MCF 10A (cell line): ENCODE measurements around the gene FBXO10. TPM values are rescaled to one million over a fixed set of nuclear protein-coding genes. Genes with fewer than 3 reads are reported as not detected.
"Not testable (repeated sequence)": the region's sequence is repeated elsewhere in the genome, so short reads cannot be mapped to it uniquely, and the experiment has no call there.

ENCODE experiments used
- BruUV-seq: library from RNA; stranded (reverse); fragments of 400-500 nt; replicated peaks from 2 replicates; lab custom pipeline; 2021; lab: Mats Ljungman, UMichigan
- CTCF ChIA-PET: fragments of 300-600 bp; sonication (Branson Sonifier 250); formaldehyde crosslinking; extraction: SDS; loops from one replicate; lab custom pipeline; 2021; ENCODE audit warnings: antibody characterized with exemption, inconsistent platforms; lab: Yijun Ruan, JAX
- POLR2A ChIA-PET: fragments of 300-600, 350-650 bp; sonication (Branson Sonifier 250); formaldehyde crosslinking; extraction: SDS; loops from one replicate; lab custom pipeline; 2020; ENCODE audit warnings: antibody characterized with exemption, inconsistent platforms; lab: Yijun Ruan, JAX
- DNase-seq: peaks from one replicate; pipeline ENCODE4 v3.0.0-alpha.2; 2018; ENCODE audit not compliant: unreplicated experiment
- H3K27ac Mint-ChIP-seq: one replicate; pipeline ENCODE4 v1.8.0; 2022; ENCODE audit warnings: mild to moderate bottlenecking, low read depth, mixed read lengths; ENCODE audit not compliant: unreplicated experiment
- H3K27me3 Mint-ChIP-seq: one replicate; pipeline ENCODE4 v1.8.0; 2022; ENCODE audit warnings: mixed read lengths; ENCODE audit not compliant: insufficient read depth, unreplicated experiment
- H3K36me3 Mint-ChIP-seq: one replicate; pipeline ENCODE4 v1.8.0; 2022; ENCODE audit warnings: mild to moderate bottlenecking, moderate library complexity, mixed read lengths; ENCODE audit not compliant: insufficient read depth, unreplicated experiment
- H3K4me1 Mint-ChIP-seq: one replicate; pipeline ENCODE4 v1.8.0; 2022; ENCODE audit warnings: mixed read lengths; ENCODE audit not compliant: insufficient read depth, unreplicated experiment
- H3K4me3 Mint-ChIP-seq: one replicate; pipeline ENCODE4 v1.8.0; 2022; ENCODE audit warnings: mild to moderate bottlenecking, moderate library complexity, mixed read lengths; ENCODE audit not compliant: unreplicated experiment
- H3K9me3 Mint-ChIP-seq: one replicate; pipeline ENCODE4 v1.8.0; 2022; ENCODE audit warnings: mixed read lengths; ENCODE audit not compliant: unreplicated experiment
- CTCF ChIP-seq: fragments of 200-600 bp; IDR thresholded peaks from one replicate; pipeline ENCODE4 v1.8.0; 2022; ENCODE audit warnings: antibody characterized with exemption, mild to moderate bottlenecking; ENCODE audit not compliant: unreplicated experiment
- intact Hi-C: fragments of 100-400 bp; cut with micrococcal nuclease; formaldehyde crosslinking; loops from 2 replicates; pipeline ENCODE4 v1.14.1; 2022
- total RNA-seq: library from RNA; stranded (reverse); gene quantifications from 2 replicates; pipeline ENCODE4 v1.2.3, GENCODE V29; 2022

FBXO10 gene
- total RNA-seq, 1 experiment from 2014 or later = 3.4 TPM

GRCh38 chr9:37514999-37515398 lies 61.2 kb downstream of the FBXO10 start:
- ChIA-PET CTCF (no interaction called here), POLR2A (interaction anchor here (1.8 kb wide), 1 partner anchor 29 kb away, joined by 4 read pairs; no protein-coding TSS in a partner anchor)
- Mint-ChIP-seq H3K27me3 (no peaks in the 10 kb centered on the region), H3K9me3 (no peaks in the 10 kb centered on the region), H3K27ac (no peak overlapping the region), H3K4me1 (no peaks in the 10 kb centered on the region), H3K4me3 (no peak overlapping the region), H3K36me3 (no peaks in the 10 kb centered on the region)
- no TSS peak for BruUV-seq
- intact Hi-C loops = no loop called here
- DNase-seq = no peak
- TF ChIP-seq CTCF = no peak

- H3K4me3 Mint-ChIP-seq, DNase-seq, BruUV-seq, H3K9me3 Mint-ChIP-seq, H3K36me3 Mint-ChIP-seq, intact Hi-C loops, H3K27me3 Mint-ChIP-seq, H3K4me1 Mint-ChIP-seq, H3K27ac Mint-ChIP-seq: not testable (repeated sequence)
- ChIA-PET CTCF (interaction anchor here (1.2 kb wide), 1 partner anchor 887 kb away, joined by 3 read pairs; no protein-coding TSS in a partner anchor), POLR2A (interaction anchor here (0.6 to 1.8 kb wide), 2 partner anchors 28 to 92 kb away, joined by 3 to 4 read pairs; no protein-coding TSS in a partner anchor)
Measured at GRCh38 chr9:37514415-37514814, 61.8 kb downstream of the FBXO10 start.

- intact Hi-C loops = no loop called here
- DNase-seq = no peak
- H3K27me3 Mint-ChIP-seq = no peaks in the 10 kb centered on the region
- peaks cover 10% of the 10 kb centered on the region for H3K36me3 Mint-ChIP-seq
- no peak for TF ChIP-seq CTCF
- H3K27ac Mint-ChIP-seq = no peak overlapping the region
- no TSS peak for BruUV-seq
- ChIA-PET POLR2A (interaction anchor here (1.1 kb wide), 1 partner anchor 11 kb away, joined by 4 read pairs; no protein-coding TSS in a partner anchor), CTCF (no interaction called here)
- no peaks in the 10 kb centered on the region for H3K4me1 Mint-ChIP-seq
- H3K4me3 Mint-ChIP-seq = no peak overlapping the region
- no peaks in the 10 kb centered on the region for H3K9me3 Mint-ChIP-seq
Measured at GRCh38 chr9:37512437-37512836, 63.7 kb downstream of the FBXO10 start.

- BruUV-seq = no TSS peak
- H3K4me3 Mint-ChIP-seq = no peak overlapping the region
- intact Hi-C loops = no loop called here
- DNase-seq = peak; percentile 11
- no peak for TF ChIP-seq CTCF
- H3K36me3 Mint-ChIP-seq = peaks cover 10% of the 10 kb centered on the region
- POLR2A ChIA-PET = interaction anchor here (0.7 to 1.1 kb wide), 2 partner anchors 10 to 16 kb away, joined by 3 to 4 read pairs; no protein-coding TSS in a partner anchor
- H3K9me3 Mint-ChIP-seq = no peaks in the 10 kb centered on the region
- CTCF ChIA-PET = no interaction called here
- no peaks in the 10 kb centered on the region for H3K4me1 Mint-ChIP-seq
- H3K27ac Mint-ChIP-seq = no peak overlapping the region
- no peaks in the 10 kb centered on the region for H3K27me3 Mint-ChIP-seq
Measured at GRCh38 chr9:37511016-37512010, 64.9 kb downstream of the FBXO10 start.

- BruUV-seq, H3K27me3 Mint-ChIP-seq, intact Hi-C loops, CTCF ChIA-PET, POLR2A ChIA-PET, H3K9me3 Mint-ChIP-seq, DNase-seq, H3K4me3 Mint-ChIP-seq, H3K27ac Mint-ChIP-seq, H3K4me1 Mint-ChIP-seq: not testable (repeated sequence)
- H3K36me3 Mint-ChIP-seq = peaks cover 17% of the 10 kb centered on the region
Measured at GRCh38 chr9:37510053-37510452, 66.1 kb downstream of the FBXO10 start.
